NCI-H69 (cell line): Measurements from ENCODE around the gene CDH19.

Experiments
- DNase-seq: peaks from one replicate; lab custom pipeline; 2025; lab: John Stamatoyannopoulos, UW

The CDH19 gene

GRCh38 chr18:66603941-66604627 lies at the start of gene CDH19:
TSS of gene CDH19 (minus strand) at chr18:66604090. CDS start at chr18:66572204, 31,886 bp downstream.
- no peak for DNase-seq

- DNase-seq: peak; percentile 79
Measured at GRCh38 chr18:66647671-66648070, 43.8 kb upstream of the CDH19 start.

- DNase-seq: peak; percentile 25
Measured at GRCh38 chr18:66646609-66647008, 42.7 kb upstream of the CDH19 start.

GRCh38 chr18:66645983-66646382 lies 42.1 kb upstream of the CDH19 start:
- peak; percentile 63 for DNase-seq

DNA sequence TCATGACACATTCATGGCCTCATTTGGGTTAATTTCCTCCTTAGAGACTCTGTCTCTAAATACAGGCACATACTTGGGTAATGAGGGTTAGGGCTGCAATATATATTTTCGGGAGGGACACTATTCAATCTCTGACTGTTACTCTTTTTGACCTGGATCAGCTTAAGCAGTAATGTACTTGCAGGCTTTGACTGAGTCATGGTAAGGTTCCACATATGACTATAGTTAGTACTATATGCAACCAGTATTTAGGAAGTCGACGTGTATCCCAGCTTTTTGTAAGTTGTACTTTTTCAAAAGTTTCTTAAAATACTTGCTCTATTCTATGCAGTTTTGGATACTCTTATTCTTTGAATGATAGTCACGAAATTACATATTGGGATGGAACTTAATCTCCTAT lies 37.2 kb upstream of the CDH19 start:
- no peak for DNase-seq

DNA sequence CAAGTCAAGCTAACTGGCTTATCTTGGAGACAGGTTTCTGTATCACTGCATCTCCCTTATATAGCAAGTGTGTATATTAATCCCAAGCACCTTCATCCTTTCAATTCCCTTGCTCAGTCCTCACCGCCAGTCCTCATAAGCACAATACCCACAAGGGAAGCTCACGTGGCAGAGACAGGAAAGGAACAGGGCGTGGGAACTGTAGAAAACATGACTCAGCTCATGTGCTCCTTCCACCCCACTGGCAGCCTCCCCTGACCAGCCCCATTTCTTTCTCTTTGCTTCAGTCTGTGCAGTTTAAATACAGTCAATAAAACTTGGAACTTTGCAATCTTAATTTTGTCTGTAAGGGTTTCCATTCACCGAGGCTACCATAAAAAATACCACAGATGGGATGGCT lies 36.5 kb upstream of the CDH19 start:
- DNase-seq: no peak

DNA sequence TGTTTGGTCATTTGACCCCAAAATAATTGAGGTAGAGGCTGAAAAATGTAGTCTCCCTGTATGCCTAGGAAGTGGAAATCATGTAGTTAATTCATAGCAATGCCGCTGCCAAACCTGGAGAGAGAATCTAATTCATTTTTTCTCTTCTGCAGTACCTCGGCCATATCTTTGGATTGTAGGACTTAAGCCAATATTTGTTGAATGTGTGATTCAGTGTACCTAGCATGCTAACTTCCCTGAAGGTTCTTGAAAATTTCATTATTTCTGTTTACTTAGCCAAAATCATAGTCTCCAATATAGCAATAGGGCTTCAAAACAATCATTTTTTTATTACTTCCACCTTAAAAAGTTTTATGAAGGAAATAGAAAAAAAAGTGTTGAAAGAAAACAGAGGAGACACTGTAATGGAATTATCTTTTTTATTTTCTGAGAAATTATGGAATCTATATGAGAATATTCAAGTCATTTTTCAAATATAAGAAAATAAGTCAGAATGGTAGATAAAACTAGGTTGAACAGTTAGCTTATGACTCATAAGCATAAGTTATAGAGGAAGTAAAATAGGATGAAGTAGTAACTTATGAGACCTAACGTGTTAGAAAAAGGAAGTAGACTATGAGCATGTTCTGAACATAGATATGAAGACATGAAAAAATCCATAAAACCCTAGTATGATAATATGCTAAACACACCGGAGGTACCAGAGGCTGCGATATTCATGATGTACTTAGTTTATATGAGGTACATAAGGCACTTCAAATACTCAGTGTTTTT lies 35.2 kb upstream of the CDH19 start:
- no peak for DNase-seq

- no peak for DNase-seq
Measured at GRCh38 chr18:66635342-66635741, 31.5 kb upstream of the CDH19 start.

GRCh38 chr18:66632756-66633155 lies 28.9 kb upstream of the CDH19 start:
- no peak for DNase-seq

DNA sequence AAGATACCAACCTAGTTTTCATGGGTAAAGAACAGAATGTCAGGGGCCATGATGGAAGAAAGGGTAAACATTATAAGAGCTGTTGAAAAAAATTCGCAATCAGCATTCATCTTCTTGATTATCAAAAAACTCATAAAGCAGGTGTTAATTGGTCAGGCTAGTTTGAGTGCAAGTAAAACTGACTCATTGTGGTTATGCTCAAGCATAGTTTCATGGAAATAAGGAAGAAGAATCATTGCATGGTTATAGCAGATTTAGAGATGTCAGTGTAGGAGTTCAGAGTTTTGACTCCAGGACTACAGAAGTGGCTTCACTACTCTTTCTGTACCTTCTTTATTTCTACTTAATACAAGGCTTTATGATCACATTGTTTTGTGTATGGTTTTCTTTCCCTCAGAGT lies 26.9 kb upstream of the CDH19 start:
- DNase-seq: no peak

- no peak for DNase-seq
Measured at GRCh38 chr18:66623821-66624220, 19.9 kb upstream of the CDH19 start.

GRCh38 chr18:66621816-66622576 lies 18.1 kb upstream of the CDH19 start:
- DNase-seq: no peak

- peak; percentile 83 for DNase-seq
Measured at GRCh38 chr18:66616523-66616983, 12.7 kb upstream of the CDH19 start.

GRCh38 chr18:66615176-66615575 lies 11.3 kb upstream of the CDH19 start:
- no peak for DNase-seq

GRCh38 chr18:66607632-66608031 lies 3.7 kb upstream of the CDH19 start:
- no peak for DNase-seq

- no peak for DNase-seq
Measured at GRCh38 chr18:66601649-66602048, 2.2 kb downstream of the CDH19 start.

- DNase-seq: peak; percentile 65
Measured at GRCh38 chr18:66599190-66599589, 4.7 kb downstream of the CDH19 start.

- no peak for DNase-seq
Measured at GRCh38 chr18:66587430-66587829, 16.5 kb downstream of the CDH19 start.

- DNase-seq: no peak
Measured at GRCh38 chr18:66582211-66582610, 21.7 kb downstream of the CDH19 start.

GRCh38 chr18:66575263-66575662 lies 28.6 kb downstream of the CDH19 start:
- DNase-seq: no peak

DNA sequence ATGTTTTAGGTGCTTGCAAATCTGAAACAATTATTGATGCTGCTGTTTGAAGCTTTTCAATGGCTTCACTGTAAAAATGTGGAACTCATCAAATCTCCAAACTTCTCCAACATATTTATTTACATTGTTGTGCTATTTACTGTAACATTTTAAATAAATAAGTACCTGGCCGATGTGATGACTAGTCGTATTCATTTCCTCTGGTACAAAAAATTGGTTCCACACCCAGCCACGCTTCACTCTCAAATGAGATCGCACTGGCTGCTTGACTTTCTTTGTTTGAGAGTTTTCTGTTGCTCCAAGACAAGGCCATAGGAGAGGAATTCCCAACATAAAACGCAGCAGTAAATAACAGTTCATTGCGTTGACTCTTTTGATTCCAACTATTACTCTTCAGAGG lies 32.0 kb downstream of the CDH19 start:
- peak; percentile 73 for DNase-seq

DNA sequence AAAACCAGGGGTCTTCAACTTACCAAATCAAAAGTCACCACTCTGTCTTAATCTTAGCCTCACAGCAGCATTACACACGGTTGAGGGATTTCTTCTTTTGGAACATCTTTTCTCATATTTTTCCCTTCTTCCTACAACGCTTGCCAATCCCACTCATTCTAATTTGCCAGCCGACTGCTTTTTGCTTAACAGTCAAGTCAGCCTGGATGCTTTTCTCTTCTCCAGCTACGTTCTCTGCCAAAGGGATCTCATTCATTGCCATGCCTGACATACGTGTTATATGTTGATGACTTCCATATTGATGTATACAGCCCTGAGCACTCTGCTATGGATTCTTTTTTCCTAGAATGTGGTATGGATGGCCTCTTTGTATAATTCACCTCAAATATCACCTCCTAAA lies 37.3 kb downstream of the CDH19 start:
- DNase-seq: no peak

DNA sequence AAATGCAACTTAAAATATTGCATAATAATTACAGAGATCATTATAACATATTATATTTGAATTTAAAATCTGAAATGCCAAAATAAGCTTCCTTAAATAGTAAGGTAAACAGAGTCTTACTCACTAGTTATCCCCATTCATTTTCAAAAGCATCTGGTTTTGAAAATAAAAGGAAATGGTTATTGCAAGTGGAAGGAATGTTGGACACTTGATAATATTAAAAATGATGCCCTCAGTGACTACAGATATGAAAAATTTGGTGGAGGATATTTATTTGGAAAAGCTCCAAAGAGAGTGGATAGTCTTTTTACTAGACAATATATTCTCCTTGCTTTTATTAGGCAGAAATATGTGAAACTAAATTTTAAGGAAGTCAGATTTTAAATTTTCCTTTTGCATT lies 39.7 kb downstream of the CDH19 start:
- no peak for DNase-seq
